DND-41 (cell line): ENCODE data around the gene ZNF578.
A peak's percentile ranks its signal among the peaks of the same experiment; 100 is the strongest.

Source experiments
- CTCF ChIP-seq: IDR thresholded peaks from 2 replicates; pipeline ENCODE4 v1.5.1; 2012; ENCODE audit warnings: borderline replicate concordance, low read length, moderate library complexity, mild to moderate bottlenecking; ENCODE audit not compliant: poor library complexity, severe bottlenecking; ENCODE audit errors: extremely low read depth
- EZH2 ChIP-seq: IDR thresholded peaks from 3 replicates; pipeline ENCODE4 v1.6.1; 2012; ENCODE audit warnings: borderline replicate concordance, low read depth, mild to moderate bottlenecking, moderate library complexity, low read length, inconsistent platforms; ENCODE audit not compliant: severe bottlenecking

GRCh38 chr19:52492994-52493470, 39.7 kb downstream of the ZNF578 start:
- TF ChIP-seq CTCF (peak; percentile 64), EZH2 (no peak)
